Breast epithelium (tissue), 4 donors: Measurements from ENCODE around the gene CCDC187. TPM values are rescaled to one million over a fixed set of nuclear protein-coding genes. Genes with fewer than 3 reads are reported as not detected.
A peak's percentile ranks its signal among the peaks of the same experiment; 100 is the strongest.

Source experiments
- DNase-seq, 2 donors: peaks; one replicate each; pipeline ENCODE4 v3.0.0-alpha.2; 2019; ENCODE audit warnings: low spot score in 2 of 2
- H3K27ac ChIP-seq, 2 donors: fragments of 200-600 bp; sonication (generic) in 1 of 2; one replicate each; pipeline ENCODE4 v1.5.1; 2016 to 2019; ENCODE audit warnings: mild to moderate bottlenecking in 1 of 2
- H3K27me3 ChIP-seq, 2 donors: fragments of 200-600 bp; sonication (generic) in 1 of 2; one replicate each; pipeline versions ENCODE4 v1.5.1 to v1.6.0; 2017 to 2019; ENCODE audit warnings: control low read depth in 1 of 2, mild to moderate bottlenecking in 1 of 2
- H3K36me3 ChIP-seq: fragments of 200-600 bp; one replicate; pipeline ENCODE4 v1.5.1; 2019
- H3K4me1 ChIP-seq, 2 donors: fragments of 200-600 bp; sonication (generic); one replicate each; pipeline ENCODE4 v1.5.1; 2016 to 2019; ENCODE audit warnings: control low read depth in 1 of 2
- H3K4me3 ChIP-seq, 3 donors: fragments of 200-600 bp; sonication (generic); 1 replicate in 2 of 3; 2 replicates in 1 of 3; pipeline ENCODE4 v1.5.1; 2016 to 2019; ENCODE audit warnings: mild to moderate bottlenecking in 3 of 3, moderate library complexity in 2 of 3
- H3K9me3 ChIP-seq, 2 donors: fragments of 200-600 bp; sonication (generic) in 1 of 2; one replicate each; pipeline ENCODE4 v1.5.1; 2016 to 2019; ENCODE audit warnings: control low read depth in 1 of 2
- CTCF ChIP-seq, 3 donors: fragments of 450-650 bp; IDR thresholded peaks; one replicate each; pipeline ENCODE4 v1.5.1; 2016 to 2017; ENCODE audit warnings: antibody characterized with exemption in 3 of 3, mild to moderate bottlenecking in 3 of 3, moderate library complexity in 3 of 3
- POLR2A ChIP-seq: fragments of 450-650 bp; IDR thresholded peaks from one replicate; pipeline ENCODE4 v1.6.1; 2016; ENCODE audit warnings: antibody characterized with exemption, mild to moderate bottlenecking, moderate library complexity
- POLR2AphosphoS5 ChIP-seq, 3 donors: sonication (generic); formaldehyde crosslinking; IDR thresholded peaks; one replicate each; pipeline ENCODE4 v1.6.1; 2017; ENCODE audit warnings: antibody characterized with exemption in 3 of 3
- intact Hi-C: fragments of 100-400 bp; cut with DNase I; formaldehyde crosslinking; loops from one replicate; pipeline ENCODE4 v1.15.1; 2023; ENCODE audit warnings: low total_unique reads
- total RNA-seq, 3 donors: library from RNA; depleted of rRNA; stranded (reverse); fragments of >200 nt; gene quantifications; one replicate each; pipeline ENCODE4 v1.1.0, GENCODE V29; 2016

Gene CCDC187
- total RNA-seq, 3 donors from 2014 or later: not detected

- Histone ChIP-seq H3K4me3 (no peak overlapping the region), H3K4me1 (no peaks in the 10 kb centered on the region), H3K27ac (peak overlapping the region in 1 of 2 donors; percentile 30)
These were observed 33.0 kb upstream of the CCDC187 start for GRCh38 chr9:136336881-136337280.

GRCh38 chr9:136336156-136336870, 32.4 kb upstream of the CCDC187 start:
- DNase-seq: no peak
- intact Hi-C loops: loop anchor here (2.0 kb wide), 1 partner anchor 46 kb away; no protein-coding TSS in a partner anchor
- H3K27ac ChIP-seq: peak overlapping the region in 1 of 2 donors; percentile 30
- no peak overlapping the region for H3K4me3 ChIP-seq
- TF ChIP-seq POLR2AphosphoS5 (IDR thresholded peaks at IDR 0.05): no peak
- no peak for TF ChIP-seq POLR2A
- TF ChIP-seq CTCF (IDR thresholded peaks at IDR 0.05): no peak
- H3K9me3 ChIP-seq: no peaks in the 10 kb centered on the region
- no peaks in the 10 kb centered on the region for H3K4me1 ChIP-seq
- no peaks in the 10 kb centered on the region for H3K36me3 ChIP-seq
- no peaks in the 10 kb centered on the region for H3K27me3 ChIP-seq

More at GRCh38 chr9:136336881-136337280, 33.0 kb upstream of the CCDC187 start:
- TF ChIP-seq POLR2AphosphoS5 (IDR thresholded peaks at IDR 0.05): no peak
- no peak for TF ChIP-seq CTCF (IDR thresholded peaks at IDR 0.05)
- TF ChIP-seq POLR2A: no peak
- Histone ChIP-seq H3K27me3 (no peaks in the 10 kb centered on the region), H3K9me3 (no peaks in the 10 kb centered on the region), H3K36me3 (no peaks in the 10 kb centered on the region)
- no peak for DNase-seq
- intact Hi-C loops: loop anchor here (2.0 kb wide), 1 partner anchor 46 kb away; no protein-coding TSS in a partner anchor

GRCh38 chr9:136335296-136336155, 31.6 kb upstream of the CCDC187 start:
- Histone ChIP-seq H3K9me3 (no peaks in the 10 kb centered on the region), H3K27ac (peak overlapping the region in 1 of 2 donors; percentile 19), H3K4me3 (no peak overlapping the region), H3K36me3 (no peaks in the 10 kb centered on the region), H3K27me3 (no peaks in the 10 kb centered on the region), H3K4me1 (no peaks in the 10 kb centered on the region)
- TF ChIP-seq POLR2AphosphoS5 (IDR thresholded peaks at IDR 0.05): no peak
- no peak for TF ChIP-seq POLR2A
- no peak for TF ChIP-seq CTCF (IDR thresholded peaks at IDR 0.05)
- intact Hi-C loops: loop anchor here (2.0 kb wide), 1 partner anchor 45 kb away; no protein-coding TSS in a partner anchor
- no peak for DNase-seq

- H3K4me1 ChIP-seq: no peaks in the 10 kb centered on the region
- intact Hi-C loops: no loop called here
- no peak for DNase-seq
These were observed 30.6 kb upstream of the CCDC187 start for GRCh38 chr9:136334541-136334940.

More at GRCh38 chr9:136334541-136334940, 30.6 kb upstream of the CCDC187 start:
- Histone ChIP-seq H3K36me3 (no peaks in the 10 kb centered on the region), H3K4me3 (no peak overlapping the region), H3K9me3 (no peaks in the 10 kb centered on the region), H3K27me3 (no peaks in the 10 kb centered on the region), H3K27ac (no peak overlapping the region)
- TF ChIP-seq POLR2AphosphoS5 (IDR thresholded peaks at IDR 0.05) (no peak), CTCF (IDR thresholded peaks at IDR 0.05) (no peak), POLR2A (no peak)
